ENCODE measurements around the gene NEK11. TPM values are rescaled to one million over a fixed set of nuclear protein-coding genes. Genes with fewer than 3 reads are reported as not detected.

Gene NEK11
- polyA plus RNA-seq, 1 donor from 2014 or later, result 6.1 TPM

DNA sequence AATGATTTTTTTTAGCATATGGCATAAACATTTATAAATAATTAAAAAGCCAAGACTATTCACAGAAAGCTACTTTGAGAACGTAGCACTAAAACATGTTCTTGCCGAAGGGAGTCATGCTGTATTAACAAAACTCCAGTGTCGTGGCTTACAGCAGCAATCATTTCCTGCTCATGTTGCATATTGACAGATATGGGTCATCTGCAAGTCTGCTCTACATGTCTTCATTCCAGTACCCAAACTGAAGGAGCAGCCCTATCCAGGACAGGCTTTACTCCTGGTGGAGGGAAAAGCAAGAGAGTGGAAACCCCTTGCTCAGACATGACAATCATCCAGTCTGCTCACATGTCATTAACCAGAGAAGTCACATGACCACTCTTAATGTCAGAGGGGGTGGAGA is 87.6 kb downstream of the NEK11 start:
- Histone ChIP-seq H3K9me3 (ENCODE audit: low read length) (no peaks in the 10 kb centered on the region), H3F3A (ENCODE audit: insufficient read depth, low read length, poor library complexity, severe bottlenecking) (no peaks in the 10 kb centered on the region), H3K79me2 (replicated peaks; ENCODE audit: insufficient read depth, low read length) (no peaks in the 10 kb centered on the region), H2AFZ (ENCODE audit: low read depth, low read length) (no peak overlapping the region), H3K27ac (ENCODE audit: low read length) (no peak overlapping the region), H3K9me2 (ENCODE audit: insufficient read depth, low read length) (no peaks in the 10 kb centered on the region), H3K27me3 (ENCODE audit: insufficient read depth, low read depth, low read length) (no peaks in the 10 kb centered on the region), H4K20me1 (ENCODE audit: insufficient read depth) (no peaks in the 10 kb centered on the region), H3K4me3 (ENCODE audit: low read length) (no peak overlapping the region), H3K9ac (ENCODE audit: low read length) (no peak overlapping the region), H3K4me2 (ENCODE audit: low read length) (no peak overlapping the region), H3K36me3 (ENCODE audit: insufficient read depth, low read length) (no peaks in the 10 kb centered on the region)
- TF ChIP-seq TAF1 (IDR thresholded peaks at IDR 0.05; ENCODE audit: low read depth) (no peak), EZH2 (IDR thresholded peaks at IDR 0.05; ENCODE audit: borderline replicate concordance, insufficient read depth, low read length, poor library complexity, severe bottlenecking) (no peak), POLR2AphosphoS5 (IDR thresholded peaks at IDR 0.05) (no peak), CTCF (IDR thresholded peaks at IDR 0.05; ENCODE audit: poor library complexity, severe bottlenecking) (no peak), MXI1 (conservative IDR thresholded peaks at IDR 0.05; ENCODE audit: poor library complexity, severe bottlenecking) (no peak), RAD21 (conservative IDR thresholded peaks at IDR 0.05) (no peak), SMC3 (conservative IDR thresholded peaks at IDR 0.05; ENCODE audit: poor library complexity) (no peak), EP300 (conservative IDR thresholded peaks at IDR 0.05; ENCODE audit: poor library complexity, severe bottlenecking) (no peak)
- TF ChIP-seq, protein P1, sequence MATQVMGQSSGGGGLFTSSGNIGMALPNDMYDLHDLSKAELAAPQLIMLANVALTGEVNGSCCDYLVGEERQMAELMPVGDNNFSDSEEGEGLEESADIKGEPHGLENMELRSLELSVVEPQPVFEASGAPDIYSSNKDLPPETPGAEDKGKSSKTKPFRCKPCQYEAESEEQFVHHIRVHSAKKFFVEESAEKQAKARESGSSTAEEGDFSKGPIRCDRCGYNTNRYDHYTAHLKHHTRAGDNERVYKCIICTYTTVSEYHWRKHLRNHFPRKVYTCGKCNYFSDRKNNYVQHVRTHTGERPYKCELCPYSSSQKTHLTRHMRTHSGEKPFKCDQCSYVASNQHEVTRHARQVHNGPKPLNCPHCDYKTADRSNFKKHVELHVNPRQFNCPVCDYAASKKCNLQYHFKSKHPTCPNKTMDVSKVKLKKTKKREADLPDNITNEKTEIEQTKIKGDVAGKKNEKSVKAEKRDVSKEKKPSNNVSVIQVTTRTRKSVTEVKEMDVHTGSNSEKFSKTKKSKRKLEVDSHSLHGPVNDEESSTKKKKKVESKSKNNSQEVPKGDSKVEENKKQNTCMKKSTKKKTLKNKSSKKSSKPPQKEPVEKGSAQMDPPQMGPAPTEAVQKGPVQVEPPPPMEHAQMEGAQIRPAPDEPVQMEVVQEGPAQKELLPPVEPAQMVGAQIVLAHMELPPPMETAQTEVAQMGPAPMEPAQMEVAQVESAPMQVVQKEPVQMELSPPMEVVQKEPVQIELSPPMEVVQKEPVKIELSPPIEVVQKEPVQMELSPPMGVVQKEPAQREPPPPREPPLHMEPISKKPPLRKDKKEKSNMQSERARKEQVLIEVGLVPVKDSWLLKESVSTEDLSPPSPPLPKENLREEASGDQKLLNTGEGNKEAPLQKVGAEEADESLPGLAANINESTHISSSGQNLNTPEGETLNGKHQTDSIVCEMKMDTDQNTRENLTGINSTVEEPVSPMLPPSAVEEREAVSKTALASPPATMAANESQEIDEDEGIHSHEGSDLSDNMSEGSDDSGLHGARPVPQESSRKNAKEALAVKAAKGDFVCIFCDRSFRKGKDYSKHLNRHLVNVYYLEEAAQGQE (IDR thresholded peaks at IDR 0.05; ENCODE audit: borderline replicate concordance), result no peak

DNA sequence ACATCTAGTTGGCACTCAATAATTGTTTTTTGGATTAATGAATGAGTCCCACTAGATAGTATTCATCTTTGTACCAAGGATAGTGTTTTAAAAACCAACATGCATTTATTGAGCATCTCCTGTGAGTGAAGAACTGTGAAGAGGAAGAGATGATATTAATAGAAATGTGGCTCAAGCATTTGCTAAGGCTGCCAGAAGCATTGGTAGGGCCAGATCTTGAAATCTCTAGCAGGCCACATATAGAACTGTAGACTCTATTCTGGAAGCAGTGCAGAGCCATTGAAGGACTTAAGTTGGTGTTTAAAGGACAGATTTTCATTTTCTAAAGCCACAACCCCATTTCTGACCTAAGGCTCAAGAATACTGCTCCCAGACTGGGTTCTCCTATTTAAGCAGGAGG is 99.0 kb downstream of the NEK11 start:
- no peak overlapping the region for H3K4me3 ChIP-seq (ENCODE audit: low read length)
- no peak overlapping the region for H3K27ac ChIP-seq (ENCODE audit: low read length)
- H3K9me3 ChIP-seq (ENCODE audit: low read length), result no peaks in the 10 kb centered on the region
- H2AFZ ChIP-seq (ENCODE audit: low read depth, low read length), result no peak overlapping the region
- H3K36me3 ChIP-seq (ENCODE audit: insufficient read depth, low read length), result no peaks in the 10 kb centered on the region
- TF ChIP-seq EZH2 (IDR thresholded peaks at IDR 0.05; ENCODE audit: borderline replicate concordance, insufficient read depth, low read length, poor library complexity, severe bottlenecking) (no peak), EP300 (conservative IDR thresholded peaks at IDR 0.05; ENCODE audit: poor library complexity, severe bottlenecking) (no peak), RAD21 (conservative IDR thresholded peaks at IDR 0.05) (no peak), POLR2AphosphoS5 (IDR thresholded peaks at IDR 0.05) (no peak), TAF1 (IDR thresholded peaks at IDR 0.05; ENCODE audit: low read depth) (no peak), SMC3 (conservative IDR thresholded peaks at IDR 0.05; ENCODE audit: poor library complexity) (no peak), CTCF (IDR thresholded peaks at IDR 0.05; ENCODE audit: poor library complexity, severe bottlenecking) (no peak), MXI1 (conservative IDR thresholded peaks at IDR 0.05; ENCODE audit: poor library complexity, severe bottlenecking) (no peak)
- TF ChIP-seq, protein P1 (IDR thresholded peaks at IDR 0.05; ENCODE audit: borderline replicate concordance), result no peak
- H4K20me1 ChIP-seq (ENCODE audit: insufficient read depth), result no peaks in the 10 kb centered on the region
- no peak overlapping the region for H3K9ac ChIP-seq (ENCODE audit: low read length)
- no peak overlapping the region for H3K4me2 ChIP-seq (ENCODE audit: low read length)
- no peaks in the 10 kb centered on the region for H3F3A ChIP-seq (ENCODE audit: insufficient read depth, low read length, poor library complexity, severe bottlenecking)
- H3K27me3 ChIP-seq (ENCODE audit: insufficient read depth, low read depth, low read length), result no peaks in the 10 kb centered on the region
- no peaks in the 10 kb centered on the region for H3K79me2 ChIP-seq (replicated peaks; ENCODE audit: insufficient read depth, low read length)
- no peaks in the 10 kb centered on the region for H3K9me2 ChIP-seq (ENCODE audit: insufficient read depth, low read length)
